Measurements from ENCODE around the gene GFOD1.

DNA sequence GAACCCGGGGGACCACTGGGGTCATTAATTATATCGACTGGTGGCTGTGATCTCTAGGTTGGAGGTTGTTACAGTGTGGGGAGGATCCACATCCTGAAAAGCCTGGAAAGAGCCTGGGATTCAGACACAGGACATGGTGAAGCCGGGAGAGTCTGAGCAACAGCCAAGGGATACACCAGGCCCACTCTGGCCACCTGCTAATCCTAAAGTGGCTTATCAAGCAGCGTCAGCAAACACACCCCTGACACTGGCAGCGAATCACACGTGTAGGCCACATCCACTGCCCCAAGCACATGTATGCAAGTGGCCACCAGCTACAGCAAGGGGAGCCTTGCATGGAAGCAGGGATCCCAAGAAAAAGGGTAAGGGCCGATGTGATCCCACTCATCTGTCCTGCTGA, 41.0 kb downstream of the GFOD1 start:
- TF ChIP-seq ARNT (IDR thresholded peaks at IDR 0.05) = no peak
- TF ChIP-seq TARDBP (IDR thresholded peaks at IDR 0.05) = no peak
- TF ChIP-seq HDGF (IDR thresholded peaks at IDR 0.05; ENCODE audit: borderline replicate concordance) = no peak
- no peak for TF ChIP-seq BHLHE40 (IDR thresholded peaks at IDR 0.05; ENCODE audit: borderline replicate concordance)
- TF ChIP-seq, protein P1, sequence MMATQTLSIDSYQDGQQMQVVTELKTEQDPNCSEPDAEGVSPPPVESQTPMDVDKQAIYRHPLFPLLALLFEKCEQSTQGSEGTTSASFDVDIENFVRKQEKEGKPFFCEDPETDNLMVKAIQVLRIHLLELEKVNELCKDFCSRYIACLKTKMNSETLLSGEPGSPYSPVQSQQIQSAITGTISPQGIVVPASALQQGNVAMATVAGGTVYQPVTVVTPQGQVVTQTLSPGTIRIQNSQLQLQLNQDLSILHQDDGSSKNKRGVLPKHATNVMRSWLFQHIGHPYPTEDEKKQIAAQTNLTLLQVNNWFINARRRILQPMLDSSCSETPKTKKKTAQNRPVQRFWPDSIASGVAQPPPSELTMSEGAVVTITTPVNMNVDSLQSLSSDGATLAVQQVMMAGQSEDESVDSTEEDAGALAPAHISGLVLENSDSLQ (IDR thresholded peaks at IDR 0.05) = no peak
- no peak for TF ChIP-seq ELF4 (IDR thresholded peaks at IDR 0.05)
- TF ChIP-seq FOXA1 (IDR thresholded peaks at IDR 0.05) = no peak
- no peak for TF ChIP-seq SP1 (IDR thresholded peaks at IDR 0.05)
- no peak for TF ChIP-seq FOXM1 (IDR thresholded peaks at IDR 0.05; ENCODE audit: borderline replicate concordance)
- TF ChIP-seq SUZ12 (IDR thresholded peaks at IDR 0.05) = no peak
- TF ChIP-seq FOXK2 (IDR thresholded peaks at IDR 0.05) = no peak
